ENCODE measurements around the gene INIP.
"Not testable (repeated sequence)": the region's sequence is repeated elsewhere in the genome, so short reads cannot be mapped to it uniquely, and the experiment has no call there.

Gene INIP

GRCh38 chr9:112734892-112735291, 17.0 kb upstream of the INIP start:
- no peak overlapping the region for H3K27ac ChIP-seq
- no peak for TF ChIP-seq ZFX (IDR thresholded peaks at IDR 0.05; ENCODE audit: borderline replicate concordance)
- TF ChIP-seq CTCF (IDR thresholded peaks at IDR 0.05) = no peak

- TF ChIP-seq ZFX (IDR thresholded peaks at IDR 0.05; ENCODE audit: borderline replicate concordance) (no peak), CTCF (IDR thresholded peaks at IDR 0.05) (no peak)
- no peak overlapping the region for H3K27ac ChIP-seq
Observed at GRCh38 chr9:112731971-112732370, 14.1 kb upstream of the INIP start.

GRCh38 chr9:112728401-112728800, 10.5 kb upstream of the INIP start:
- H3K27ac ChIP-seq = no peak overlapping the region
- TF ChIP-seq CTCF (IDR thresholded peaks at IDR 0.05) = no peak
- TF ChIP-seq ZFX (IDR thresholded peaks at IDR 0.05; ENCODE audit: borderline replicate concordance) = no peak

- TF ChIP-seq ZFX (IDR thresholded peaks at IDR 0.05; ENCODE audit: borderline replicate concordance) (no peak), CTCF (IDR thresholded peaks at IDR 0.05) (no peak)
- H3K27ac ChIP-seq = no peak overlapping the region
Observed at GRCh38 chr9:112726428-112726827, 8.5 kb upstream of the INIP start.

- H3K27ac ChIP-seq = no peak overlapping the region
- TF ChIP-seq CTCF (IDR thresholded peaks at IDR 0.05) = no peak
- TF ChIP-seq ZFX (IDR thresholded peaks at IDR 0.05; ENCODE audit: borderline replicate concordance) = no peak
Observed at GRCh38 chr9:112725961-112726360, 8.0 kb upstream of the INIP start.

- not testable (repeated sequence) for H3K27ac ChIP-seq
Observed at GRCh38 chr9:112722749-112723148, 4.8 kb upstream of the INIP start.

- no peak for TF ChIP-seq ZFX (IDR thresholded peaks at IDR 0.05; ENCODE audit: borderline replicate concordance)
- no peak for TF ChIP-seq CTCF (IDR thresholded peaks at IDR 0.05)
- H3K27ac ChIP-seq = no peak overlapping the region
Observed at GRCh38 chr9:112720113-112720780, 2.3 kb upstream of the INIP start.

GRCh38 chr9:112719696-112720095, 1.8 kb upstream of the INIP start:
- no peak overlapping the region for H3K27ac ChIP-seq
- TF ChIP-seq CTCF (IDR thresholded peaks at IDR 0.05) (no peak), ZFX (IDR thresholded peaks at IDR 0.05; ENCODE audit: borderline replicate concordance) (no peak)
